GM19035 (cell line): ENCODE measurements around the gene TMED1.
A peak's percentile ranks its signal among the peaks of the same experiment; 100 is the strongest.
"Not testable (repeated sequence)": the region's sequence is repeated elsewhere in the genome, so short reads cannot be mapped to it uniquely, and the experiment has no call there.

Experiments used
- ATAC-seq: cut with Tn5 transposase; IDR thresholded peaks from one replicate; pipeline ENCODE4 v1.9.1; 2021; ENCODE audit not compliant: unreplicated experiment

TMED1 gene, protein sequence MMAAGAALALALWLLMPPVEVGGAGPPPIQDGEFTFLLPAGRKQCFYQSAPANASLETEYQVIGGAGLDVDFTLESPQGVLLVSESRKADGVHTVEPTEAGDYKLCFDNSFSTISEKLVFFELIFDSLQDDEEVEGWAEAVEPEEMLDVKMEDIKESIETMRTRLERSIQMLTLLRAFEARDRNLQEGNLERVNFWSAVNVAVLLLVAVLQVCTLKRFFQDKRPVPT

DNA sequence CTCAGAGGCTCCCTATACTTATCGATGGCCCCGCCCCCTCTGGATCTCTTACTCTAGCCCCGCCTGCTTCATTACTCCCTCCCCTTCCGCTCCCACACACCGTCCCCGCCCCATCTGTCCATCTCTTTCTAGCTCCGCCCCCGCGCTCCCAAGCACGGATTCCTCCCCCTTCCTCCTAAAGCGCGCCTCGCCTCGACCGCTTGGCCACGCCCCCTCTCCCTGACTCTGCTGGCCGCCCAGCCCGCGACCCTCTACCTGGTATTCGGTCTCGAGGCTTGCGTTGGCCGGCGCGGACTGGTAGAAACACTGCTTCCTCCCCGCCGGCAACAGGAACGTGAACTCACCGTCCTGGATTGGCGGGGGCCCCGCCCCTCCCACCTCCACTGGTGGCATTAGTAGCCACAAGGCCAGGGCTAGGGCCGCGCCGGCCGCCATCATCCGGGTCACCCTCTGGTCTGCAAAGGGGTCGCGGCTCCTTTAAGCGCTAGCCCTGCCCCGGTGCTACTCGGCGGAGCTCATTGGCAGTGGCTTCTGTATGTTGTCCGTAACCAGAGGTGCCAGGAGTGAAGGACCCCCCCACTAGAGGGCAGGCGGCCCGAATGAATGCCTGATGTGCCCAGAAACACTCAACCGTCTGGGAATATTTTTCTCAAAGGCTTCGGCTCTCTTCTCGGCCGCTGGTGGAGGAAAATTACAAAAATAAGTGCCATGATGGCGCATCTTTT, at the start of gene TMED1:
Gene TMED1, minus strand, starts transcription at position 459 of the 725 bp plus-strand sequence. Its CDS starts 21 bp downstream, at position 438.
- ATAC-seq, result peak; percentile 74

DNA sequence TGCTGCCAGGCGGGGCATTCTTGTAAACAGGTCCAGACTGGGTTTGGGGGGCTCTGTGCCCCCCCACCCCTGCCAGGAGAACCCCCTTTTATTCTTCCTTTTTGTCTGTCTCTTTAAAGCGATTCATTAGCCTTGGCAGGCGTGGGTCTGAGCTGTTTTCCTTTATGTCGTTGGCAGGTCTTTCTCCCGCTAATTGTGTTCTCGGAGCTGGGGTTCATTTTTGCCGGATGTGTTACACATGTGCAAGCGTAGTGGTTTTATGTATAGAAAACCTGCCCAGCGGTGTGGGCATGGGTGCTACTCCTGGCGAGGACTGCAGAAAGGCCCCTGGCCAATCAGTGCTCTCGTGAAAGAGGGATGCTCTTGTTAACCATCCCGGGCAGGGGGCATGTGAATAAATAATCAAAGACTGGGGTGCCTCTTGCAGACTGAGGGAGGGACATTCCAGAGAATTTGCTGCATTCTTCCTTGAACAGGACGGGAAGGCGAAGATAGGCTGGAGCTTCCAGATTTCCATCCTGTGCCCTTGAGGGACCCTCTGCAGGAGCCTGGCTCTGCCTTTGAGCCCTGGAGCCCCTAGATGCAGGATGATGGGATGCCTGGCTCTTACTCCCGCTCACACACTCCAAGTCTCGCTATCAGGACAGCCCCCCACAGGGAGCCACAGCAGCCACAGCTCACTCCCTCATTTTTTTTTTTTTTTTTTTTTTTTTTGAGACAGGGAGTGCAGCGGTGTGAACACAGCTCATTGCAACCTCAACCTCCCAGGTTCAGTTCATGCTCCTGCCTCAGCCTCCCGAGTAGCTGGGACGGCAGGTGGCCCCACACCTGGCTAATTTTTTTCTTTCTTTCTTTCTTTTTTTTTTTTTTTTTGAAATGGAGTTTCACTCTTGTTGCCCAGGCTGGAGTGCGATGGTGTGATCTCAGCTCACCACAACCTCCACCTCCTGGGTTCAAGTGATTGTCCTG, 49.5 kb upstream of the TMED1 start:
- no peak for ATAC-seq

DNA sequence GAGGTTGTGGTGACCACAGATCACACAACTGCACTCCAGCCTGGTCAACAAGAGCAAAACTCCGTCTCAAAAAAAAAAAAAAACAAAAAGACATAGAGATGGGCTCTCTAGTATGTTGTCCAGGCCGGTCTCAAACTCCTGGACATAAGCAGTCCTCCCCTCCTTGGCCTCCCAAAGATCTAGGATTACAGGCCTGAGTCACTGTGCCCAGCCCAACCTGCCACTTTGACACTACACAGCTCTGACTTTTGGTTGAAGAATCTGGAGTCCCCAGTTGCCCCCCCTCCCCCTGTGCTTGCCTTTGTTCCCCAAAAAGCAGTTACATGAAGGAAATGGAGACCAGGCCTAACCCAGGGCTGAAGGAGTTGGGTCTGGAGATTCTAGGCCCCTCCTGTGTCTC, 48.3 kb upstream of the TMED1 start:
- ATAC-seq, result no peak

DNA sequence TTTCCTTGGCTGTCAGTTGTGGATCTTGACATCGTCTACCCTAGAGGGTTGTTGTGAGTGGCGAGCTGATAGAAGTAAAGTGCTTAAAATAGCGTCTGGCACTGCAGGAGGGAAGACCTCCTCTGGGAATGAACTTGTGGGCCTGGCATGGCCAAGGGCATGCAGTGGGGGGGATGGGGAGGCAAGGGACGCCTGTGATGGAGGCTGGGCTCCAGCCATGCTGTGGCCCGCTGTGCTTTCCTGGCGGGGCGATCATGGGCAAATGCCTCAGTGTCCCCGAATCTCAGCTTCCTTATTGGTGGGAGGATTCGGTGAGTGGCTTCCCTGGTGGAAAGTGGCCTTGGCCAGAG, 46.1 kb upstream of the TMED1 start:
- no peak for ATAC-seq

DNA sequence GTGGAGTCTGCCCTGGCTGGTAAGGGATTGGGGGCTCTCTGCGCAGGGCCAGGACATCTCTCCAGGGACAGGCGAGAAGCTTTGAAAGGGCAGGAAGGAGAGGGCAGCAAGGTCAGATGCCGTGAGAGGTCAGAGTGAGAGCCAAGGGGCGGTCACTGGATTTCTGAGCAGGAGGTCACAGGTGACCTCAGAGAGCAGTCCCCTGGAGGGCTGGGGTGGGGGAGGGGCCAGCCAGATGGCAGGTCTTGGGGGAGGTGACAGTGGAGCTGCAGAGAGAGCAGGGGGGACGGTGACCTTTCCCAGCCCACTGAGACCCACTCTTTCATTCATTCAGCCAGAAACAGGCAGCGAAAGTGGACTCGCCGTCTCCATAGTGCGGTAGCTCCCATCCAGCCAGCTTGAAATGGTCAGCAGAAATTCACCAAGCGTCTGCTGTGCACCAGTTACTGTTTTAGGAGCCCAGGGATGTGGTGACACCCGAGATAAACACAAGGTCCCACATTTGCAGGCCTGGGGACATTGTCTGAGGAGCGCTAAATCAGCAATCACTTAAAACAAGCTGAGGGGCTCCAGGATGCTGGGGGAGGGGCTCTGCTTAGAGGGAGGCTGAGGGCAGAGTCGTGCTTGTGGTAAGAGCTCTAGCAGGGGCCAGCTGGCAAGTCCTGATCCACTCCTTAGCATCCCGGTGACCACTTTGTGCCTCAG, 45.5 kb upstream of the TMED1 start:
- no peak for ATAC-seq

DNA sequence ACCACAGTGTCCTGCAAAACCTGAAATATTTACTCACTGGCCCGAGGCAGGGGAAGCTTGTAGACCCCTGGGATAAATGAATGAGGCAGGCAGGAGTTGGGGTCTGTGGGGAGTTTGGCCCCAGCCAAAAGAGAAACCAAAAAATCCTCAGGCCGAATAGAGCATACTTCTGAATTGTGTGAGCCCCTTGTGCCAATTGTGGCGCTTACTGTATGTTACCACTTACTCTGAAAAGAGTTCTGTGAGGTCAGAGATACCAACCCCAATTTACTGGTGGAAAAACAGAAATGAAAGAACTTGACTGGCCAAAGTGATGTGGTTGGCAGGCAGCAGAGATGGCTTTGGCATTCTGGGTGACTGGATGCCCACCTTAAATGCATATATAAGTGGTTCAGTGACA, 42.2 kb upstream of the TMED1 start:
- ATAC-seq, result no peak

DNA sequence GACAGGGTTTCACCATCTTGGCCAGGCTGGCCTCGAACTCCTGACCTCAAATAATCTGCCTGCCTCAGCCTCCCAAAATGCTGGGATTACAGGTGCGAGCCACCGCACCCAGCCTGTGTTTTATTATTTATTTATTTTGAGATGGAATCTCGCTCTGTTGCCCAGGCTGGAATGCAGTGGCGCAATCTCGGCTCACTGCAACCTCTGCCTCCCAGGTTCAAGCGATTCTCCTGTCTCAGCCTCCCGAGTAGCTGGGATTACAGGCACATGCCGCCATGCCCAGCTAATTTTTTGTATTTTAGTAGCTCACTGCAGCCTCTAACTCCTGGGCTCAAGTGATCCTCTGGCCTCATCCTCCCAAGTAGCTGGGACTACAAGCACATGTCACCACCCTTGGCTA, 41.6 kb upstream of the TMED1 start:
- ATAC-seq, result not testable (repeated sequence)

DNA sequence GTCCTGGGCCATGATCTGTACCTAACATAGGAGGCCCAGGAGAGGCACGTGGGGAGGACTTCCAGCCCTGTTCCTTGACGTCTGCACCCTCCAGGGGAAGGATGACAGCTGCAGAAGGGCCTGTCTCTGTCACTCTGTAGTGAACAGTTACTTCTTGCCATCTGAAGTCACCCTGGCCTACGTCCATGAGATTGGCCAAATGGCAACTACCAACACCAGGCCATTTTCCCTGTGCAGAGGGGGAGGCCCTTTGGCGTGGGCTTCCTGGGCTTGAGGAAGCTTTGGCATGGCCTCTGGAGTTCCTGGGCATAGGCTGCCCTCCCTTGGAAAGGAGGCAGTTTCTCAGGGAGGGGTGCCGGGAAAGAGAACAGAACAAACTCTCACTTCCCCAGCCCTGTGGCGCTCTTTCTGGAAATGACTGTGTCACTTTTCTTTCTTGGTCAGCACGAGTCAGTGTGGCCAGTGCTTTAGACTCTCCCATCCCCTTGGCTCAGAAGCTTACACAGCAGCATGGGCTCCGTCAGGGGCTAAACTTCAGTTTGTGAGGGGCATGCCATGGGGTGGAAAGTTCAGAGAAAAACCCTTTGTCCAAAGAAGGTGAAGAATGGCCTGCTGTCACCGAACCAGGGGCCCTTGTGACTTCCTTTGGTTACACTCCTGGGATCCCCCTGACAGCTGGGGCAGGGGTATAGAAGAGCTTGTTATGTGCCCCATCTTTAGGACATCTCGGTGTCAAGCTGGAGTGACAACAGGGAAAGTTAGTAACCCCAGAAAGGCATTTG, 40.6 kb upstream of the TMED1 start:
- peak; percentile 52 for ATAC-seq

DNA sequence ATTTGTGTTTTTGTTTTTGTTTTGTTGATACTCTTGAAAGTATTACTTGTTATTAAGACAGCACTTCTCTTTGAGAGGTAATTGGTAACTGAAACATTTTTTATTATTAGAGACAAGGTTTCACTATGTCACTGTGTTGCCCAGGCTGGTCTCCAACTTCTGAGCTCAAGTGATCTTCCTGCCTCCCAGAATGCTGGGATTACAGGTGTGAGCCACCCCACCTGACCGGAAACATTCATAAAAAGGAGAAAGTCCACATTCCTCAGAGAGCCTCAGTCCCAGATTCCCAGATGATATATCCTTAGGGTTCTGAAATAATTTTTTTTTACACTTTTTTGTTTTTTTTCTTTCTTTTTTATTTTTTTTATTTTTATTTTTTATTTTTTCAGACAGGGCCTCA, 38.0 kb upstream of the TMED1 start:
- no peak for ATAC-seq

DNA sequence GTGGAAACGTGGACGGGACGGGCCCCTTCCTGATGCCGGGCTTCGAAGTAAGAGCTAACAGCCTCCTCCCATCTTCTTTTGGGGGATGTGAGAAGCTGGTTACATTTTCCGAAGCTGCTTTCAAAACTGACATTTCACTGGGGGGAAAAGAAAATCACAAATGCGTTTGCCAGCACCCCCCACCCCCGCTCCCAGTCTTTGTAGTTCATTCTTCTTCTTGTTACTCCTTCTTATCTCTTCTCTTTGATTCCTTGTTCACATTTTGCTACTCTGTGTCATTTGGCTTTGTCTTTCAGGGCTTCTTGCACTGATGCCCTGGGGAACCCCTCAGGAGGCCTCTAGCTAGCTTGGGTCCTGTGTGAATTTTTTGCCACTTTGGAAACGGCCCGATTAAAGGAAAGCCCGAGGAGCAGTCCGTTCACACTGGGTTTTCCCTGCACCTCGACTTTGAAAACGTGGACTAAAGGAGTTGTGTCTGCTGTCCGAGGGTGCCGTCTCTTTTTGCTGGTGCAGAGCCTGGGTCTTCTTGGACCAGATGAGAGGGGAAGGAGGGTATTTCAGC, 36.6 kb upstream of the TMED1 start:
- ATAC-seq, result no peak

DNA sequence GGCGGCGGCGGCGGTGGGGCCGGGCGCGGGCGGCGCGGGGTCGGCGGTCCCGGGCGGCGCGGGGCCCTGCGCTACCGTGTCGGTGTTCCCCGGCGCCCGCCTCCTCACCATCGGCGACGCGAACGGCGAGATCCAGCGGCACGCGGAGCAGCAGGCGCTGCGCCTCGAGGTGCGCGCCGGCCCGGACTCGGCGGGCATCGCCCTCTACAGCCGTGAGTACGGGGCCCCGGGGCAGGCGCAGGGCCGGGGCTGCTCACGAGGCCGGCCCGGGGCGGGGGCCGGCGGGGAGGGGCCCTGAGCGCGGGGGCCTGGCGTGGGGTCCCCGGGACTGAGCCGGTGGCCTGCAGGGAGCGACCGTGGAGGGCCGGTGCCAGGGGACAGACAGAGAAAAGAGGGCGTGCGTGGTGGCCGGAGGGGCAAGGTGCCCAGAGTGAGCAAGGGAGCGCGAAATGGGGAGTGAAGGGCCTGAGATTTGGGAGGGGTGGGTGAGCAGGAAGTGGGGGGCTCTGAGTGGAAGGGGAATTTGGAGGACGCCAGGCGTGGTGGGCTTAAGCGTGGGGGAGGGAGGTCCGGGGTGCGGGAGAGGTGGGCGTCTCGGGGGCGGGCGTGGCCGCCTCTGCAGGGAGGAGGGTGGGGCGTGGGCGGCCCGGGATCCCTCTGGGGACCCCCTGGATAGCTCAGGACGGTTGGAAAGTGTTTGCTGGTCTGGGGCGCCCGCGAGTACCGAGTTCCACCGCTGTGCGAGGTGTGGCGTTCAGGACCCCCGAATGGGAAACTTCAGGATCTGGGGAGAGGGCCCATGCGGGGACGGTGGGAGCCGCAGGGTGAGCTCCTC, 35.9 kb upstream of the TMED1 start:
- ATAC-seq, result peak; percentile 19

DNA sequence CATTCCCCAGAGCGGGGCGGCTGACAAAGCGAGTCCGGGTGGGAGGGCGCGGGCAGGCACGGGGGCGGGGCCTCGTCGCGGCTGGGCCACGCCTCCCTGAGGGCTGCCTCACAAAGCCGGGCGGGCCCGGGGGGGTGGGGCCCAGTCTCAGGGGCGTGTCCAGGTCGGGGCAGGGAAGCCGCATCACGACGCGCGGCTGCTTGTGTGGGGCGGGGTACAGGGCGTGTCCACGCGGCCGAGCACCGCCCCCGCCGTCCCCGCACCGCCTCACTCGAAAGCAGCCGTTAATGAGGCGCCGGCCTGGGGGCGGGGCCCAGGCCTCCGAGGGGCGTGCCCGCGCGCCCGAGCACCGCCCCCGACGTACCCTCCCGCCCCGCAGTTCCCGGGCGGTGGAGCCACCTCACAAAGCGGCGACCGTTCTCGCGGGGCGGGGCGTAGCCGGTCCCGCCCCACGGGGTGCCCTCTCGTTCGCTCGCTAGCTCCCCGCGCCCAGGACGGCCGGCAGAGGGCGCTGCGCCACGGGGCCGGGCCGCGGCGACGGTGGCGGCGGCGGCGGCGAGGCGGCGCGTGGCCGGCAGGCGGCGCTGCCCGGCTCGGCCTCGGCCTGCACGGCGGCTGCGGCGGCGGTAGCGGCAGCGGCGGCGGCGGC, 35.1 kb upstream of the TMED1 start, which contains the start of gene CARM1:
Gene CARM1, plus strand, starts transcription at position 599 of the 649 bp plus-strand sequence. CDS start 150 bp downstream, outside the sequence.
- peak; percentile 71 for ATAC-seq

DNA sequence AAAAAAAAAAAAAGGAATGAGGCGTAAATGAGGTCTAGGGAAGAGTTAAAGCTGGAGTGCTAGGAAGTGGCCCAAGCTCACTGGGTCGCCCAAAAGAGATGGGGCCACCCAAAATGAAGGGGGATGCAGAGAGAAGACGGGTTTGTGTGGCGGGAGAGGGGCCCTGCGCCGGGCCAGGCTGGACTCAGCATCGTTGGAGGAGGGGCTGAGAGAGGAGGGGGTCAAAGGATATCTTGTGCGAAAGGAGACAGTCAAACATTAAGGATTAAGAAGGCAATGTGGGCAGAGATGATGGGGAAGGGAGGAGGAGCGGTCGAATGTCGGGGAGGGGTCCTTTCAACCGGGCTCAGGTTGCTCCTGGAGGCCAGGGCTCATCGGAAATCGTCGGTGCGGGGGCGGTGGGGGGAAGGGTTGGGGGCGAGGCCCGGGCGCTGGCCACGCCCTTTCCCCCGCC, 34.5 kb upstream of the TMED1 start:
- no peak for ATAC-seq

DNA sequence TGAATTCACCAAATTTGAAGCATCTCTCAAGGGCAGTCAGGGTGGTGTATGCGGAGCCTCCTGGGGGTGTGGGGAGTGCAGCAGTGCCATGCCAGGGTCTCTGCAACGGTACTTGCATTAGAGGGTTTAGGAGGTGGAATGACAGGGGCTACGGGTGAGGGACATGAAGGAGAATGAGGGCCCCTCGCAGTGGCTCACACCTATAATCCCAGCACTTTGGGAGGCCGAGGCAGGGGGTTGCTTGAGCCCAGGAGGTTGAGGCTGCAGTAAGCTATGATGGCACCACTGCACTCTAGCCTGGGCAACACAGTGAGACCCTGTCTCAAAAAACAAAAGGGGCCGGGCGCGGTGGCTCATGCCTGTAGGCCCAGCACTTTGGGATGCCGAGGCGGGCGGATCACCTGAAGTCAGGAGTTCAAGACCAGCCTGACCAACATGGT, 33.9 kb upstream of the TMED1 start:
- ATAC-seq, result not testable (repeated sequence)

DNA sequence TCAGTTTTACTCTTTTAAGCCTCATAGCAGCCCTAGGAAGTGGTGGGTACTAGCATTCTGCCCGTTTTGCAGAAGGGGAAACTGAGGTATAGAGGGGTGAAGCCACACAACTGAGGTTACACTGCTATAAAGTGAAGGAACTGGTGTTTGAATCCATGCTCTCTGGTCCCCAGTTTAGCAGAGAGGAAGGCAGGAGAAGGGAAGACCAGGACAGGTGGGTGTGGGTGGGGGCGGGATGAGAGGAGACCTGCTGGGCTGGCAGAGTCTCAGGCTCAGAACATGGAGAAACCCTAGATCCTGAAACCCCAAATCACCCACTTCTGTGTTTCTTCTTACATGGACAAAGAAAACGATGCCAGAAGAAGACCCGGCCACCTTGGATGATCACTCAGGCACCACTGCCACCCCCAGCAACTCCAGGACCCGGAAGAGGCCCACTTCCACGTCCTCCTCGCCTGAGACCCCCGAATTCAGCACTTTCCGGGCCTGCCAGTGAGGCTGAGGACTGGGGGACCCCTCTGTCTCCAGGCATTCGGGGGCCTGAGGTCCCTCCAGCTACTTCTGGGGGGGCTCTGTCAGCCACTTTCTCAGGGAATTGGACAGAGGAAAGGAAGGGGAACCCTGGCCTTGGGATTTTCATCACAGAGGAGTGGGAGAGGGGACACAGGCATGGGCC, 33.0 kb upstream of the TMED1 start:
- ATAC-seq, result no peak

DNA sequence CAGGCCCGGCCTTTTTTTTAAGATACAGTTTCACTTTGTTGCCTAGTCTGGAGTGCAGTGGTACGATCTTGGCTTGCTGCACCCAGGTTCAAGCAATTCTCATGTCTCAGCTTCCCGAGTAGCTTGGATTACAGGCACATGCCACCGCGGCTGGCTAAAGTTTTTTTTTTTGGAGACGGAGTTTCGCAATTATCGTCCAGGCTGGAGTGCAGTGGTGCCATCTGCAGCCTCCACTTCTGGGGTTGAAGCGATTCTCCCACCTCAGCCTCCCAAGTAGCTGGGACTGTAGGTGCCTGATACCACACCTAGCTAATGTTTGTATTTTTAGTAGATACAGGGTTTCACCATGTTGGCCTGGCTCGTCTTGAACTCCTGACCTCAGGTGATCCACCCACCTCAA, 30.5 kb upstream of the TMED1 start:
- ATAC-seq, result no peak

DNA sequence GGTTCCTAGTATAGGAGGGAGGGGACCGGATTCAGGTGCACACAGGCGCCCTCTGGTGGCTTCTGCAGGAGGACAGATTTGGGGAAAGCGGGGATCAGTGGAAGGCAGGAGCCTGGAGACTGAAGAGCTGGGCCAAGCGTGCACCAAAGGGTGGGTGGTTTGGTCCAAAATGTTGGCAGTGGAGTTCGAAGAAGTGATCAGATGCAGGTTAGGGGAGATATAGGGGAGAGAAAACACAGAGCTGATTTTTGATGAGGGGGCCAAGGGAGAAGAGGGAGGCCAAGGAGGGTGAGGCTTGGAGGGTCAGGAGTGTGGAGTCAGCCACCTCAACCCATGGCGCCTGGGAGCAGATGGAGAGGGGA, 28.5 kb upstream of the TMED1 start:
- no peak for ATAC-seq
